OCI-LY1 (cell line): Measurements from ENCODE around the gene ADGRB2.

Experiments used
- CTCF ChIP-seq: fragments of 200-600 bp; sonication (generic), shearing (Covaris generic); IDR thresholded peaks from 2 replicates; pipeline ENCODE4 v1.5.1; 2017; ENCODE audit warnings: mild to moderate bottlenecking, antibody characterized with exemption, low read length, moderate library complexity, mixed read lengths
- EZH2 ChIP-seq: fragments of 200-600 bp; sonication (generic), shearing (Covaris generic); IDR thresholded peaks from 2 replicates; pipeline ENCODE4 v1.8.0; 2017; ENCODE audit warnings: borderline replicate concordance, mixed run types, mild to moderate bottlenecking, antibody characterized with exemption, low read length, moderate library complexity, mixed read lengths

GRCh38 chr1:31690921-31691320 is 73.2 kb downstream of the ADGRB2 start:
- TF ChIP-seq CTCF: no peak
- TF ChIP-seq EZH2: no peak
